ENCODE results near the gene CEP290. TPM values are rescaled to one million over a fixed set of nuclear protein-coding genes. Genes with fewer than 3 reads are reported as not detected.

Gene CEP290
- total RNA-seq, 2 experiments from 2014 or later, result 15.2 to 15.3 TPM

DNA sequence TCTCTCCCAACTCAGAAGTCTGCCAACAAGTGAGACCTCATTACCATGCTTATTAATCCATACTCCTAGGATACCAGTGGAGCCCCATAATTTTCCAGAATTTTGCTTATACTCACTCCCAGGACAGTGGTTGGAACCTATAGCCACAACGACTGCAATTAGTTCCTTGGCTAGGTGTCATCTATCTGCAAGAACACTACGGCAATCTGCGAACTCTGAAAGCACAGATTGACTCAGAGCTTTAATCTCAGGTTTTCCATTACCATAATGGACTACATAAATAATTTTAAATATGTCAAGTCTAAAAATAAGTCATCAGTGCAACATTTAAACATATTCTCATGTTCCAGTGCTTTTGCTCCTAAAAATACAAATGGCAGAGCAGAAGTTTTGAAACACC, 33.7 kb upstream of the CEP290 start:
- ChIA-PET CTCF (no interaction called here), POLR2A (no interaction called here)
- H3K27me3 Mint-ChIP-seq, result no peaks in the 10 kb centered on the region
- no peak overlapping the region for H3K4me3 Mint-ChIP-seq
- TF ChIP-seq, protein P1, sequence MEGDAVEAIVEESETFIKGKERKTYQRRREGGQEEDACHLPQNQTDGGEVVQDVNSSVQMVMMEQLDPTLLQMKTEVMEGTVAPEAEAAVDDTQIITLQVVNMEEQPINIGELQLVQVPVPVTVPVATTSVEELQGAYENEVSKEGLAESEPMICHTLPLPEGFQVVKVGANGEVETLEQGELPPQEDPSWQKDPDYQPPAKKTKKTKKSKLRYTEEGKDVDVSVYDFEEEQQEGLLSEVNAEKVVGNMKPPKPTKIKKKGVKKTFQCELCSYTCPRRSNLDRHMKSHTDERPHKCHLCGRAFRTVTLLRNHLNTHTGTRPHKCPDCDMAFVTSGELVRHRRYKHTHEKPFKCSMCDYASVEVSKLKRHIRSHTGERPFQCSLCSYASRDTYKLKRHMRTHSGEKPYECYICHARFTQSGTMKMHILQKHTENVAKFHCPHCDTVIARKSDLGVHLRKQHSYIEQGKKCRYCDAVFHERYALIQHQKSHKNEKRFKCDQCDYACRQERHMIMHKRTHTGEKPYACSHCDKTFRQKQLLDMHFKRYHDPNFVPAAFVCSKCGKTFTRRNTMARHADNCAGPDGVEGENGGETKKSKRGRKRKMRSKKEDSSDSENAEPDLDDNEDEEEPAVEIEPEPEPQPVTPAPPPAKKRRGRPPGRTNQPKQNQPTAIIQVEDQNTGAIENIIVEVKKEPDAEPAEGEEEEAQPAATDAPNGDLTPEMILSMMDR (IDR thresholded peaks at IDR 0.05), result no peak
- H3K36me3 Mint-ChIP-seq (ENCODE audit: low read depth), result peaks cover 48% of the 10 kb centered on the region
- no peaks in the 10 kb centered on the region for H3K9me3 Mint-ChIP-seq
- ATAC-seq (no peak), DNase-seq (no peak)
- no peak overlapping the region for H3K27ac Mint-ChIP-seq
- intact Hi-C loops (cut with micrococcal nuclease), result no loop called here
- peaks cover 3% of the 10 kb centered on the region for H3K4me1 Mint-ChIP-seq (ENCODE audit: low read depth)

DNA sequence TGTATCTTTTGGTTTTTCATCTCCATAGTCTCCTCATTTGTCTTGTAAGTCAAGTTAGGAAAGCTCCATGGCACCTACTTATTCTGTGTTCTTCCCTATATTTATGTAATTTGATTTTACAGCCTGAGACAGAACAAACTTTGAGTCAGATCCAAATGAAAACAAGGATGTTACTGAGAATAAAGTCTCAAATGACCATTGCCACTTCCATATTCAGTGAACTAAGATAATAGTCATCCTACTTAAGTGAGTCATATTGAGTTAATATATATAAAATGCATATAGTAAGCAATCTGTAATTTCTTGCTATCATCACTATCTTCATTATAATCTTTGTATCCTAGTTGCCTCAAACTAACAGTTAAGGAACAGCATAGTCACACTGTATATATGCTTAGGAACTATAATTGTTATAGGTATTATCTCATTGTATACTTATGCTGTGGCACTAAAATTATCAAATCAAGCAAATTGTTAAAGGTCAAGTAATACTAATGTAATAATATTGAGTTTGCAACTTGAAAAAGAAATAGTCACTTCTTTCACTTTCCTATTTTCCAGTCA, 31.0 kb upstream of the CEP290 start:
- POLR2A ChIA-PET, result no interaction called here
- H3K27ac Mint-ChIP-seq, result no peak overlapping the region
- peaks cover 50% of the 10 kb centered on the region for H3K36me3 Mint-ChIP-seq (ENCODE audit: low read depth)
- peaks cover 3% of the 10 kb centered on the region for H3K4me1 Mint-ChIP-seq (ENCODE audit: low read depth)
- DNase-seq, result no peak
- no peak for ATAC-seq
- no peaks in the 10 kb centered on the region for H3K27me3 Mint-ChIP-seq
- no peaks in the 10 kb centered on the region for H3K9me3 Mint-ChIP-seq
- TF ChIP-seq, protein P1 (IDR thresholded peaks at IDR 0.05), result no peak
- H3K4me3 Mint-ChIP-seq, result no peak overlapping the region
- intact Hi-C loops (cut with micrococcal nuclease), result no loop called here
- CTCF ChIA-PET, result no interaction called here

DNA sequence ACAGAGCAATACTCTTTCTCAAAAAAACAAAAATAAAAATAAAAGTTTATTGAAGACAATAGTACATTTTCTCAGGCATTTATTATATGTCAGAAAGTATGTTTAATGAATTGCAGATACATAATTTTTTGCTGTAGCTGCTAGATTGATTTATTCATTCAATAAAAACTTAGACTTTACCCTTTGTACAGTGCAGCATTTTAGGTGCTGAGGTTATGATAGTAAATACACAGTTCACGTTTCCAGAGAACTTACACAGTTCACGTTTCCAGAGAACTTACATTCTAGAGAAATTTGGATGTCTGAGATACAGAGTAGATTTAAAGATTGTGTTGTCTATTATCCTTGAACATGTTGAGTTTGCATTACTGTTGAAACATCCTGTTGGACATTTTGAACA, 25.5 kb upstream of the CEP290 start:
- CTCF ChIA-PET, result no interaction called here
- no peak for ATAC-seq
- TF ChIP-seq, protein P1 (IDR thresholded peaks at IDR 0.05), result no peak
- Mint-ChIP-seq H3K36me3 (ENCODE audit: low read depth) (peaks cover 42% of the 10 kb centered on the region), H3K4me3 (no peak overlapping the region), H3K27me3 (no peaks in the 10 kb centered on the region), H3K27ac (no peak overlapping the region), H3K9me3 (no peaks in the 10 kb centered on the region), H3K4me1 (ENCODE audit: low read depth) (no peaks in the 10 kb centered on the region)
- POLR2A ChIA-PET, result no interaction called here
- intact Hi-C loops (cut with micrococcal nuclease), result no loop called here
- no peak for DNase-seq

DNA sequence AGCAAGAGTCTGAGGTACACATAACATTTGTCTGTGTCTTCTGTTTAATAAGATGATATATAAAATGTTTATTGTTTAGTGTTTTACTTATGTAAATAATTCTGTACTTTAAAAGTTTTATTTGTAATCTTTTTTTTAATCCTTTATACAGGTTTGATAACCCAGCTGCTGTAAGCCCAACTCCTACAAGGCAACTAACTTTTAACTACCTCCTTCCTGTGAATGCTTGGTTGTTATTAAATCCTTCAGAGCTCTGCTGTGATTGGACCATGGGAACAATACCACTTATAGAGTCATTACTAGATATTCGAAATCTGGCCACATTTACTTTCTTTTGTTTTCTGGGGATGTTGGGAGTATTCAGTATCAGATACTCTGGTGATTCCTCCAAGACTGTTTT, 24.3 kb upstream of the CEP290 start:
- DNase-seq, result no peak
- ATAC-seq, result no peak
- CTCF ChIA-PET, result no interaction called here
- peaks cover 42% of the 10 kb centered on the region for H3K36me3 Mint-ChIP-seq (ENCODE audit: low read depth)
- H3K4me1 Mint-ChIP-seq (ENCODE audit: low read depth), result no peaks in the 10 kb centered on the region
- H3K9me3 Mint-ChIP-seq, result no peaks in the 10 kb centered on the region
- no peaks in the 10 kb centered on the region for H3K27me3 Mint-ChIP-seq
- POLR2A ChIA-PET, result no interaction called here
- H3K27ac Mint-ChIP-seq, result no peak overlapping the region
- TF ChIP-seq, protein P1 (IDR thresholded peaks at IDR 0.05), result no peak
- intact Hi-C loops (cut with micrococcal nuclease), result no loop called here
- H3K4me3 Mint-ChIP-seq, result no peak overlapping the region

DNA sequence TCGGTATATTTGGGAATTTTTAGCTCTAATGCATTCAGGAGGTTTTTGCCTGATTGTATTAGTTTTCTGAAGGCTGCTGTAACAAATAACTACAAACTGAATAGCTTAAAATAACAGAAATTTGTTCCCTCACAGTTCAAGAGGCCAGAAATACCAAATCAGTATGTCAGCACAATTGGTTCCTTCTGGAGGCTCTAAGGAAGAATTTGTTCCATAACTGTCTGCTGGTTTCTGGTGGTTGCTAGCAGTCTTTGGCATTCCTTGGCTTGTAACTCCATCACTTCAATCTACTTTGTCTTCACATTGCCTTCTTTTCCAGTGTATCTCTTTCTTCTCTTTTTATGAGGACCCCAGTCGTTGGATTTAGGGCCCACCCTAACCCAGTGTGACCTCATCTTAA, 21.5 kb upstream of the CEP290 start:
- H3K36me3 Mint-ChIP-seq (ENCODE audit: low read depth), result peaks cover 31% of the 10 kb centered on the region
- no peaks in the 10 kb centered on the region for H3K4me1 Mint-ChIP-seq (ENCODE audit: low read depth)
- H3K9me3 Mint-ChIP-seq, result no peaks in the 10 kb centered on the region
- ChIA-PET CTCF (no interaction called here), POLR2A (no interaction called here)
- TF ChIP-seq, protein P1 (IDR thresholded peaks at IDR 0.05), result no peak
- intact Hi-C loops (cut with micrococcal nuclease), result no loop called here
- DNase-seq (no peak), ATAC-seq (no peak)
- H3K27me3 Mint-ChIP-seq, result no peaks in the 10 kb centered on the region
- no peak overlapping the region for H3K4me3 Mint-ChIP-seq
- no peak overlapping the region for H3K27ac Mint-ChIP-seq

Data from activated CD8-positive, alpha-beta T cell treated with anti-CD3 and anti-CD28 coated beads for 36 hours (primary cell).